SK-N-SH (cell line): Measurements from ENCODE around the gene F2. TPM values are rescaled to one million over a fixed set of nuclear protein-coding genes. Genes with fewer than 3 reads are reported as not detected.
A peak's percentile ranks its signal among the peaks of the same experiment; 100 is the strongest.

ENCODE experiments used
- CHD2 ChIP-seq: fragments of 150-350 bp; IDR thresholded peaks from 2 replicates; pipeline ENCODE4 v1.6.1; 2018; ENCODE audit warnings: low read length; ENCODE audit not compliant: partially characterized antibody
- ELF1 ChIP-seq: IDR thresholded peaks from 2 replicates; pipeline ENCODE4 v1.4.0; 2012
- EP300 ChIP-seq, 2 experiments: IDR thresholded peaks; 2 replicates each; pipeline versions ENCODE4 v1.4.0 to v1.6.1; 2012; ENCODE audit warnings: borderline replicate concordance in 1 of 2, low read depth in 1 of 2, low read length in 1 of 2
- EZH2phosphoT487 ChIP-seq: fragments of 200-600 bp; sonication (generic); IDR thresholded peaks from 2 replicates; pipeline ENCODE4 v1.6.1; 2017; ENCODE audit warnings: low read depth, mixed run types, mild to moderate bottlenecking, antibody characterized with exemption, moderate library complexity, borderline replicate concordance
- FOSL2 ChIP-seq: IDR thresholded peaks from 2 replicates; pipeline ENCODE4 v1.4.0; 2012; ENCODE audit warnings: low read depth, mild to moderate bottlenecking, moderate library complexity, borderline replicate concordance
- FOXM1 ChIP-seq: IDR thresholded peaks from 2 replicates; pipeline ENCODE4 v1.4.0; 2012; ENCODE audit warnings: low read depth, mild to moderate bottlenecking
- GABPA ChIP-seq: IDR thresholded peaks from 2 replicates; pipeline ENCODE4 v1.4.0; 2012; ENCODE audit warnings: low read depth, mild to moderate bottlenecking
- JUND ChIP-seq: IDR thresholded peaks from 2 replicates; pipeline ENCODE4 v1.4.0; 2012
- MXI1 ChIP-seq: IDR thresholded peaks from 2 replicates; pipeline ENCODE4 v1.6.1; 2012; ENCODE audit warnings: mild to moderate bottlenecking, low read depth, low read length, improper control_type of control experiment
- NFIC ChIP-seq: IDR thresholded peaks from 2 replicates; pipeline ENCODE4 v1.4.0; 2012; ENCODE audit warnings: borderline replicate concordance
- NRF1 ChIP-seq: IDR thresholded peaks from 2 replicates; pipeline ENCODE4 v1.6.1; 2012; ENCODE audit warnings: low read depth, mild to moderate bottlenecking, low read length
- POLR2AphosphoS5 ChIP-seq: IDR thresholded peaks from 2 replicates; pipeline ENCODE4 v1.6.1; 2012; ENCODE audit warnings: low read depth, low read length
- RFX5 ChIP-seq: IDR thresholded peaks from 2 replicates; pipeline ENCODE4 v1.6.1; 2012; ENCODE audit warnings: mild to moderate bottlenecking, improper control_type of control experiment, low read length
- SMC3 ChIP-seq: IDR thresholded peaks from 2 replicates; pipeline ENCODE4 v1.6.1; 2012; ENCODE audit warnings: low read depth, low read length, improper control_type of control experiment
- TAF1 ChIP-seq: IDR thresholded peaks from 2 replicates; pipeline ENCODE4 v1.6.1; 2012; ENCODE audit warnings: low read depth, mild to moderate bottlenecking, low read length, moderate library complexity, borderline replicate concordance
- TEAD4 ChIP-seq: IDR thresholded peaks from 2 replicates; pipeline ENCODE4 v1.4.0; 2012; ENCODE audit warnings: mild to moderate bottlenecking, borderline replicate concordance; ENCODE audit not compliant: insufficient read depth
- YY1 ChIP-seq: IDR thresholded peaks from 2 replicates; pipeline ENCODE4 v1.4.0; 2012; ENCODE audit warnings: low read depth, mild to moderate bottlenecking
- polyA plus RNA-seq, 3 experiments: library from polyadenylated mRNA; depleted of rRNA; stranded (reverse); fragments of >200 nt; gene quantifications; 2 replicates each; pipeline ENCODE4 v1.2.3, GENCODE V29; 2012
- TF ChIP-seq, protein P1 (sequence below): fragments of 200-600 bp; sonication (generic); IDR thresholded peaks from 2 replicates; pipeline ENCODE4 v1.6.1; 2017; ENCODE audit warnings: antibody characterized with exemption, mild to moderate bottlenecking, moderate library complexity
- TF ChIP-seq, protein P2 (sequence below): fragments of 150-350 bp; IDR thresholded peaks from 2 replicates; pipeline ENCODE4 v1.6.1; 2017; ENCODE audit warnings: antibody characterized with exemption, low read length, low read depth, borderline replicate concordance
- TF ChIP-seq, protein P3 (sequence below): IDR thresholded peaks from 2 replicates; pipeline ENCODE4 v1.4.0; 2012; ENCODE audit warnings: low read depth, borderline replicate concordance
- TF ChIP-seq, protein P4 (sequence below): fragments of 150-350 bp; IDR thresholded peaks from 2 replicates; pipeline ENCODE4 v1.6.1; 2016; ENCODE audit warnings: mild to moderate bottlenecking, low read depth, low read length
- TF ChIP-seq, protein P5 (sequence below): IDR thresholded peaks from 2 replicates; pipeline ENCODE4; 2012

F2 gene
- polyA plus RNA-seq, 1 of the 3 experiments (the other 2 are of a cell fraction) = 0.07 TPM

DNA sequence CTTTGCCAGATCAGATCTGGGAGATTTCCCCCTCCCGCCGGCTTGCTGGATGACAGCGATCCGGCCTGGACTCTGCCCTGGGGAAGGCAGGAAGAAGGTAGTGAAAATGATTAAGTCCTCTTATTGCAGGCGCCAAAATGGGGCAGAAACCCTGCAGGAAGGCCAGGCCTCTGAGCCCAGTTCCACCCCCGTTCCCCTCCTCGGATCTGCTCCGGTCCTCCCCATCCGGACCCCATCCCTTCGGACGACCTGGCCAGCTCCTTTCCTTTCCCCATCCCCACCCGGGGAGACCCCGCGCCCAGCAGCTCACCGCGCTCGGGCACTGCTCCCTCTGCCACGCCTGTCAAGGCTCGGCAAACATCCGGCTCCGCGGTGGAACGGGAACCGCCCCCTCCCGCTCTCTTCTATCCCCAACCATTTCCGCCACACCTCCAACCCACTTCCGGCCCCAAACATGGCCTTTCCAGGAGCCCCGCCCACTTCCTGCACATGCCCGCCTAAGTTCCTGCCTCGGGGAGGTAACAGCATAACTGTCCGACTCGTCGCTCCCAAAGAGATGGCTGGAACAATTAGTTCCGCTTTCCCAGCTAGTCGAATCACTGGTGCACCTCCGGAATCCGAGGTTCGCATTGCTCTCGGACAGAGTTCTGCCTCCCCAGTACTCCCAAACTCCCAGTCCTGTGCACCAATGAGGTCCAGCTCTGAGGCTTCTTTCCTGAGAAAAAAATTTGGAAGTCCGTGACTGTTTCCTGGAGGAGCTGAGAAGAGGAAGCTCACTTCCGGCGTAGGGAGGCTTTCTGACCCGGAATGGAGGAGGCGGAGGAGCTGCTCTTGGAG, 18.6 kb upstream of the F2 start, which contains the start of the genes ARHGAP1 and ZNF408 (continued):
- TF ChIP-seq YY1 (peak; percentile 80; the same call in 1 of the 2 replicates), TEAD4 (no peak), RFX5 (no peak), FOSL2 (no peak), MXI1 (peak; percentile 97), EZH2phosphoT487 (no peak), FOXM1 (no peak), JUND (no peak), GABPA (peak; percentile 94), TAF1 (peak; percentile 60), EP300 (IDR thresholded peaks at IDR 0.05; ENCODE audit: borderline replicate concordance in 1 of 2, low read depth in 1 of 2, low read length in 1 of 2) (no peak), POLR2AphosphoS5 (peak; percentile 79; the same call in 1 of the 2 replicates), SMC3 (no peak), CHD2 (peak; percentile 47), NFIC (no peak), ELF1 (peak; percentile 84), NRF1 (no peak)
- TF ChIP-seq, protein P1, sequence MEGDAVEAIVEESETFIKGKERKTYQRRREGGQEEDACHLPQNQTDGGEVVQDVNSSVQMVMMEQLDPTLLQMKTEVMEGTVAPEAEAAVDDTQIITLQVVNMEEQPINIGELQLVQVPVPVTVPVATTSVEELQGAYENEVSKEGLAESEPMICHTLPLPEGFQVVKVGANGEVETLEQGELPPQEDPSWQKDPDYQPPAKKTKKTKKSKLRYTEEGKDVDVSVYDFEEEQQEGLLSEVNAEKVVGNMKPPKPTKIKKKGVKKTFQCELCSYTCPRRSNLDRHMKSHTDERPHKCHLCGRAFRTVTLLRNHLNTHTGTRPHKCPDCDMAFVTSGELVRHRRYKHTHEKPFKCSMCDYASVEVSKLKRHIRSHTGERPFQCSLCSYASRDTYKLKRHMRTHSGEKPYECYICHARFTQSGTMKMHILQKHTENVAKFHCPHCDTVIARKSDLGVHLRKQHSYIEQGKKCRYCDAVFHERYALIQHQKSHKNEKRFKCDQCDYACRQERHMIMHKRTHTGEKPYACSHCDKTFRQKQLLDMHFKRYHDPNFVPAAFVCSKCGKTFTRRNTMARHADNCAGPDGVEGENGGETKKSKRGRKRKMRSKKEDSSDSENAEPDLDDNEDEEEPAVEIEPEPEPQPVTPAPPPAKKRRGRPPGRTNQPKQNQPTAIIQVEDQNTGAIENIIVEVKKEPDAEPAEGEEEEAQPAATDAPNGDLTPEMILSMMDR = no peak
- TF ChIP-seq, protein P2, sequence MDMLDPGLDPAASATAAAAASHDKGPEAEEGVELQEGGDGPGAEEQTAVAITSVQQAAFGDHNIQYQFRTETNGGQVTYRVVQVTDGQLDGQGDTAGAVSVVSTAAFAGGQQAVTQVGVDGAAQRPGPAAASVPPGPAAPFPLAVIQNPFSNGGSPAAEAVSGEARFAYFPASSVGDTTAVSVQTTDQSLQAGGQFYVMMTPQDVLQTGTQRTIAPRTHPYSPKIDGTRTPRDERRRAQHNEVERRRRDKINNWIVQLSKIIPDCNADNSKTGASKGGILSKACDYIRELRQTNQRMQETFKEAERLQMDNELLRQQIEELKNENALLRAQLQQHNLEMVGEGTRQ = no peak; the same call in 1 of the 2 replicates
- TF ChIP-seq, protein P3, sequence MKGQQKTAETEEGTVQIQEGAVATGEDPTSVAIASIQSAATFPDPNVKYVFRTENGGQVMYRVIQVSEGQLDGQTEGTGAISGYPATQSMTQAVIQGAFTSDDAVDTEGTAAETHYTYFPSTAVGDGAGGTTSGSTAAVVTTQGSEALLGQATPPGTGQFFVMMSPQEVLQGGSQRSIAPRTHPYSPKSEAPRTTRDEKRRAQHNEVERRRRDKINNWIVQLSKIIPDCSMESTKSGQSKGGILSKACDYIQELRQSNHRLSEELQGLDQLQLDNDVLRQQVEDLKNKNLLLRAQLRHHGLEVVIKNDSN = peak; percentile 69
- TF ChIP-seq, protein P4, sequence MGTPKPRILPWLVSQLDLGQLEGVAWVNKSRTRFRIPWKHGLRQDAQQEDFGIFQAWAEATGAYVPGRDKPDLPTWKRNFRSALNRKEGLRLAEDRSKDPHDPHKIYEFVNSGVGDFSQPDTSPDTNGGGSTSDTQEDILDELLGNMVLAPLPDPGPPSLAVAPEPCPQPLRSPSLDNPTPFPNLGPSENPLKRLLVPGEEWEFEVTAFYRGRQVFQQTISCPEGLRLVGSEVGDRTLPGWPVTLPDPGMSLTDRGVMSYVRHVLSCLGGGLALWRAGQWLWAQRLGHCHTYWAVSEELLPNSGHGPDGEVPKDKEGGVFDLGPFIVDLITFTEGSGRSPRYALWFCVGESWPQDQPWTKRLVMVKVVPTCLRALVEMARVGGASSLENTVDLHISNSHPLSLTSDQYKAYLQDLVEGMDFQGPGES = no peak
- TF ChIP-seq, protein P5, sequence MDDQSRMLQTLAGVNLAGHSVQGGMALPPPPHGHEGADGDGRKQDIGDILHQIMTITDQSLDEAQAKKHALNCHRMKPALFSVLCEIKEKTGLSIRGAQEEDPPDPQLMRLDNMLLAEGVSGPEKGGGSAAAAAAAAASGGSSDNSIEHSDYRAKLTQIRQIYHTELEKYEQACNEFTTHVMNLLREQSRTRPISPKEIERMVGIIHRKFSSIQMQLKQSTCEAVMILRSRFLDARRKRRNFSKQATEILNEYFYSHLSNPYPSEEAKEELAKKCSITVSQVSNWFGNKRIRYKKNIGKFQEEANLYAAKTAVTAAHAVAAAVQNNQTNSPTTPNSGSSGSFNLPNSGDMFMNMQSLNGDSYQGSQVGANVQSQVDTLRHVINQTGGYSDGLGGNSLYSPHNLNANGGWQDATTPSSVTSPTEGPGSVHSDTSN = no peak
